K562 (cell line): ENCODE results near the gene CCL4L2.

Source experiments
- EP300 ChIP-seq: IDR thresholded peaks from 2 replicates; pipeline ENCODE4 v1.6.1; 2012; ENCODE audit warnings: low read length, improper control_type of control experiment
- EZH2 ChIP-seq: IDR thresholded peaks from 2 replicates; pipeline ENCODE4 v1.6.1; 2012; ENCODE audit warnings: low read depth, mild to moderate bottlenecking, inconsistent platforms, low read length, borderline replicate concordance
- GABPB2 ChIP-seq: fragments of 250-450 bp; sonication (Bioruptor Pico); conservative IDR thresholded peaks from 2 replicates; pipeline ENCODE4 v1.5.1; 2021; ENCODE audit warnings: mild to moderate bottlenecking
- HNRNPH1 ChIP-seq: fragments of 200-400 bp; formaldehyde crosslinking; optimal IDR thresholded peaks from 2 replicates; pipeline ENCODE3; 2017; ENCODE audit warnings: low read depth, mild to moderate bottlenecking, low read length, moderate library complexity
- MYBL2 ChIP-seq, 2 experiments: fragments of 450-650 bp in 1 of 2; sonication (generic) in 1 of 2; formaldehyde crosslinking in 1 of 2; IDR thresholded peaks; 2 replicates each; pipeline versions ENCODE4 v1.6.1 to v1.8.1; 2017 to 2022; ENCODE audit warnings: borderline replicate concordance in 1 of 2, inconsistent platforms in 1 of 2, low read depth in 1 of 2, mild to moderate bottlenecking in 1 of 2, missing genetic modification reagents in 1 of 2, moderate library complexity in 1 of 2
- NCOA4 ChIP-seq: fragments of 450-650 bp; IDR thresholded peaks from 2 replicates; pipeline ENCODE4 v1.6.1; 2018; ENCODE audit warnings: mild to moderate bottlenecking; ENCODE audit not compliant: partially characterized antibody
- RFX5 ChIP-seq: IDR thresholded peaks from 2 replicates; pipeline ENCODE4 v1.6.1; 2011; ENCODE audit warnings: low read depth, mild to moderate bottlenecking, improper control_type of control experiment, low read length
- SMARCC2 ChIP-seq: fragments of 450-650 bp; IDR thresholded peaks from 2 replicates; pipeline ENCODE4 v1.6.1; 2017; ENCODE audit warnings: antibody characterized with exemption, moderate library complexity, mild to moderate bottlenecking, low read depth
- ZBTB17 ChIP-seq: fragments of 450-650 bp; formaldehyde crosslinking; IDR thresholded peaks from 2 replicates; pipeline ENCODE4 v1.4.0; 2020; ENCODE audit warnings: mild to moderate bottlenecking
- TF ChIP-seq, protein P1 (sequence below), 2 experiments: fragments of 450-650 bp in 1 of 2; sonication (generic) in 1 of 2; formaldehyde crosslinking in 1 of 2; IDR thresholded peaks in 1 of 2; conservative IDR thresholded peaks in 1 of 2; 2 replicates each; pipeline versions ENCODE4 v1.6.1 to v1.8.1; 2016 to 2023; ENCODE audit warnings: mild to moderate bottlenecking in 2 of 2, moderate library complexity in 2 of 2, inconsistent platforms in 1 of 2, missing genetic modification reagents in 1 of 2

DNA sequence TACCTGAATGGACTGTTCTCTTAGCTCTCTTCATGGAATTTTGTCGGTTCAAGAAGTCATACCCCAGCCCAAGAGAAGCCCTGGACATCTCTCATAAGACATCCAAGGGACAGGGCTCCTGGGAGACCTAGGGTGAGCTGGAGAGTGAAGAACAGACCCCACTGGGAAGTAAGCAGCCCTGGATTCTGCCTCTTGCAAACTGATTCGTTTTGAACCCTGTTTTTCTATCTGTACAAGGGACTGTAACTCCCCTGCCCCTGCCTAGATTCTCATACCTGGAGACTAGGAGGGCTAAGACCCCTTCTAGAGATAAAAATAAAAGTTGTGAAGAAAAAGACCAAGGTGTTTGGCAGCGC lies 14.8 kb upstream of the CCL4L2 start:
- TF ChIP-seq EP300 (no peak), NCOA4 (no peak), ZBTB17 (CRISPR knock-in tag) (no peak), SMARCC2 (no peak), EZH2 (no peak), GABPB2 (CRISPR knock-in tag) (no peak), MYBL2 (IDR thresholded peaks at IDR 0.05; ENCODE audit: low read depth) (no peak), MYBL2 (CRISPR knock-in tag; IDR thresholded peaks at IDR 0.05; ENCODE audit: borderline replicate concordance) (no peak), RFX5 (no peak), HNRNPH1 (no peak)
- TF ChIP-seq, protein P1, sequence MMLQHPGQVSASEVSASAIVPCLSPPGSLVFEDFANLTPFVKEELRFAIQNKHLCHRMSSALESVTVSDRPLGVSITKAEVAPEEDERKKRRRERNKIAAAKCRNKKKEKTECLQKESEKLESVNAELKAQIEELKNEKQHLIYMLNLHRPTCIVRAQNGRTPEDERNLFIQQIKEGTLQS (IDR thresholded peaks at IDR 0.05): no peak
- TF ChIP-seq, protein P1 (CRISPR knock-in tag; conservative IDR thresholded peaks at IDR 0.05): no peak
